Measurements from ENCODE around the gene TMEM200B. TPM values are rescaled to one million over a fixed set of nuclear protein-coding genes. Genes with fewer than 3 reads are reported as not detected.

The TMEM200B gene
- 8.7 TPM for total RNA-seq
- long read RNA-seq, transcript TMEM200B-202 (2 exons, 2,501 nt): major isoform, 18 of 24 reads
- long read RNA-seq, partial matches to known transcripts: 0 of 24 reads
- long read RNA-seq, other reads (novel, unspliced or antisense): 5 of 24 reads

DNA sequence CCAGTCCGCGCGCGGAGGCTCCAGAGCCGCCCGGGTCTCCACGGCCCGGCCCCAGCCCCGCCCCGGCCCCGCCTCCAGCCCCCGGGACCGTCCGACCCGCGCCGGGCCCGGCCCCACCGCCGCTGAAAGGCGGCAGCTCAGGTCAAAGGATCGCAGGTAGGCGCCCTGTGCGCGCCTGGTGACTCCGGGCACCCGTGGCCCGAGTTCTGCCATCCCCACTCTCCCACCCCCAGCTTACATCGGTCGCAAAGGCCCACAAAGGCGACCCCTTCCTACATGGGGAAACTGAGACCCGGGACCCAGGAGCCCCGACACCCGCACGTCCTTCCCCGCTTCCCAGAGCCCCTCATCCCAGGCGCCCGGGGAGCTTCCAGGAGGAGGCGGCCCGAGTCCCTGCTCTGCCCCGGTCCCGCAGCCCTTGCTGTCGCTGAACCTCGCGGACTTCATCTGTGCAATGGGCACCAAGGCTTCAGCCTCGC lies at the start of gene TMEM200B:
TMEM200B (minus strand) TSS at position 17 of the 479 bp plus-strand sequence. CDS start 2,075 bp downstream, outside the sequence.
- intact Hi-C loops (cut with DNase I): no loop called here
- DNase-seq: no peak
- peak; percentile 3 for ATAC-seq
- H3K27me3 ChIP-seq: peaks cover 16% of the 10 kb centered on the region
- TF ChIP-seq, protein P1, sequence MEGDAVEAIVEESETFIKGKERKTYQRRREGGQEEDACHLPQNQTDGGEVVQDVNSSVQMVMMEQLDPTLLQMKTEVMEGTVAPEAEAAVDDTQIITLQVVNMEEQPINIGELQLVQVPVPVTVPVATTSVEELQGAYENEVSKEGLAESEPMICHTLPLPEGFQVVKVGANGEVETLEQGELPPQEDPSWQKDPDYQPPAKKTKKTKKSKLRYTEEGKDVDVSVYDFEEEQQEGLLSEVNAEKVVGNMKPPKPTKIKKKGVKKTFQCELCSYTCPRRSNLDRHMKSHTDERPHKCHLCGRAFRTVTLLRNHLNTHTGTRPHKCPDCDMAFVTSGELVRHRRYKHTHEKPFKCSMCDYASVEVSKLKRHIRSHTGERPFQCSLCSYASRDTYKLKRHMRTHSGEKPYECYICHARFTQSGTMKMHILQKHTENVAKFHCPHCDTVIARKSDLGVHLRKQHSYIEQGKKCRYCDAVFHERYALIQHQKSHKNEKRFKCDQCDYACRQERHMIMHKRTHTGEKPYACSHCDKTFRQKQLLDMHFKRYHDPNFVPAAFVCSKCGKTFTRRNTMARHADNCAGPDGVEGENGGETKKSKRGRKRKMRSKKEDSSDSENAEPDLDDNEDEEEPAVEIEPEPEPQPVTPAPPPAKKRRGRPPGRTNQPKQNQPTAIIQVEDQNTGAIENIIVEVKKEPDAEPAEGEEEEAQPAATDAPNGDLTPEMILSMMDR (IDR thresholded peaks at IDR 0.05): no peak
- H3K4me3 ChIP-seq: peak within 1 kb of the TSS; percentile 63
- H3K4me1 ChIP-seq: peaks cover 18% of the 10 kb centered on the region
- H3K36me3 ChIP-seq: no peaks in the 10 kb centered on the region
- H3K27ac ChIP-seq: peak within 1 kb of the TSS; percentile 86
- H3K9me3 ChIP-seq: no peaks in the 10 kb centered on the region

DNA sequence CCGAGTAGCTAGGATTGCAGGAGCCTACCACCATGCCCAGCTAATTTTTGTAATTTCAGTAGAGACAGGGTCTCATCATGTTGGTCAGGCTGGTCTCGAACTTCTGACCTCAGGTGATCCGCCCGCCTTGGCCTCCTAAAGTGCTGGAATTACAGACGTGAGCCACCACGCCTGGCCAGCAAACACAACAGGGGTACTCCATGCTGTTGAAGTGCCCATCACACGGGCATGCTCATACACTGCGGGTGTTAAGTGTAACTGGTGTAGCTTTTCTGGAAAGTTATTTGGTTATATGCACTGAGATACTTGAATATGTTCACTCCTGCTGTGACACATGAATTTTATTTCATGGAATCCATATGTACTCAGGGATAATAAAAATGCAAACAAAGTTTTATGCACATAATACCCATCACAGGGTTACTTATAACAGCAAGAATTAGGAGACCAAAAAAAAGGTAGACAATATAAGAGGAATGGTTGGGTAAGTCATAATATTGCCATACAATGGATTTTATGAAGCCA lies 48.8 kb upstream of the TMEM200B start:
- TF ChIP-seq, protein P1 (IDR thresholded peaks at IDR 0.05): no peak

DNA sequence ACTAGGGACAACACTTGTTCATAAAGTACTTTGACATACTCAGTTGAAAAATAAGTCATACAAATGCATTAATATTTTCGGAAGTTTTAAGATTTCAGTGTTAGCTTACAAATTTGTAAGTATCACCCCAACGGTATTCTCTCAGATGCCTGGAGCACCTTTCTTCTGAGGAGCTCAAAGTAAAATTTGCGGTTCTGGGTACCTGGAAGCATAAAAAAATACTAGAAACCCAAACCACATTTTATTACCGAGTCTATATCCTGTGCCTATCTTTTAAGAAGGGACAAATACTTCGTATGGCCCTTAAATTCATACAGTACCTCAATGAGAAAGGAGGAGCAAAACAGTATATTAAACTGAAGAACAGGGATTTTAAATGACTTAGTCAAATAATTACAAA lies 47.8 kb upstream of the TMEM200B start:
- H3K27me3 ChIP-seq: no peaks in the 10 kb centered on the region
- DNase-seq (no peak), ATAC-seq (no peak)
- H3K27ac ChIP-seq: no peak overlapping the region
- H3K4me1 ChIP-seq: peaks cover 30% of the 10 kb centered on the region
- TF ChIP-seq, protein P1 (IDR thresholded peaks at IDR 0.05): no peak
- no peak overlapping the region for H3K4me3 ChIP-seq
- no peaks in the 10 kb centered on the region for H3K9me3 ChIP-seq
- peaks cover 24% of the 10 kb centered on the region for H3K36me3 ChIP-seq
- intact Hi-C loops (cut with DNase I): no loop called here

More for the DNA sequence above, 48.8 kb upstream of the TMEM200B start:
- ATAC-seq (peak; percentile 27), DNase-seq (no peak)
- Histone ChIP-seq H3K36me3 (peaks cover 15% of the 10 kb centered on the region), H3K4me3 (no peak overlapping the region), H3K27me3 (no peaks in the 10 kb centered on the region), H3K27ac (no peak overlapping the region), H3K9me3 (no peaks in the 10 kb centered on the region), H3K4me1 (peaks cover 39% of the 10 kb centered on the region)
- intact Hi-C loops (cut with DNase I): no loop called here

DNA sequence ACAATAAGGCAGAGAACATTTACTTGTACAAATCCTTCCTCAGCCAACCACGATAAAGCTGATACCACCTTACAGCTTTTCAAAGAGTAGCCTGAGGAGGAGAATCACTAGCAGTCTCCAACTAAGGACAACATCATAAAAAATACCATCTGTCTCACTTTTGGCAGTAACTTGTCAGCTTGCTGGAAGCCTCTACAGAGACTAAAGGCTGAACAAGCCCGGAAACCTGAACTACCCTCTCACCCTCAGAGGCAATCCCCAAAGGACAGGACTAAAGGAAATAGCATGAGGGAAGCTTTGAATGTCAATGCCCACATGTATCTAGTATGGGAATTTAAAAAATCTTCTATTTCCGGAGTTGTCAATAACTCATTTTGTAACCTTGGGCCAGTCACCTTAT lies 47.4 kb upstream of the TMEM200B start:
- no peak for DNase-seq
- H3K27ac ChIP-seq: no peak overlapping the region
- intact Hi-C loops (cut with DNase I): no loop called here
- ATAC-seq: no peak
- TF ChIP-seq, protein P1 (IDR thresholded peaks at IDR 0.05): no peak
- H3K27me3 ChIP-seq: no peaks in the 10 kb centered on the region
- H3K9me3 ChIP-seq: no peaks in the 10 kb centered on the region
- peaks cover 25% of the 10 kb centered on the region for H3K4me1 ChIP-seq
- peaks cover 29% of the 10 kb centered on the region for H3K36me3 ChIP-seq
- H3K4me3 ChIP-seq: no peak overlapping the region

DNA sequence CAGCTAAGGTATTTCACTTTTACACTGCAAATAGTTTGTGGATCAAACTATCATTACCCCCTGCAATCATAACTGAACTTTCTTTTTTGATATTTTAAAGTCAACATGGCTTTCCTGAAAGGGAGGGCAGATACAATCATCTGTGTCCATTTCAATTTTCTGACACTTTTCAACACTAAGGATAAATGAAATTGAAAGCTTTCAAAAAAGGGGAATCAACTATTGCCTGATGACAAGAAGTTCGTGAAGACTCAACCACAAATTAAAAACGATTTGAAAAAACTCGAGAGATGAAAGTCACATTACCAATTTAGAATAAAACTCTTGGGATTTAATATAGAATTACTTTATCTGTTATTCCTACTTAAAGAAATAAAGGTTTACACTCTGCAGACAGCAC lies 46.3 kb upstream of the TMEM200B start:
- ATAC-seq: no peak
- Histone ChIP-seq H3K9me3 (no peaks in the 10 kb centered on the region), H3K27ac (no peak overlapping the region), H3K4me1 (peaks cover 20% of the 10 kb centered on the region), H3K4me3 (no peak overlapping the region), H3K27me3 (no peaks in the 10 kb centered on the region), H3K36me3 (peaks cover 40% of the 10 kb centered on the region)
- no peak for DNase-seq
- intact Hi-C loops (cut with DNase I): no loop called here
- TF ChIP-seq, protein P1 (IDR thresholded peaks at IDR 0.05): no peak

All from upper lobe of right lung (tissue), 1 donor.